ENCODE measurements around the gene SLC24A4.

DNA sequence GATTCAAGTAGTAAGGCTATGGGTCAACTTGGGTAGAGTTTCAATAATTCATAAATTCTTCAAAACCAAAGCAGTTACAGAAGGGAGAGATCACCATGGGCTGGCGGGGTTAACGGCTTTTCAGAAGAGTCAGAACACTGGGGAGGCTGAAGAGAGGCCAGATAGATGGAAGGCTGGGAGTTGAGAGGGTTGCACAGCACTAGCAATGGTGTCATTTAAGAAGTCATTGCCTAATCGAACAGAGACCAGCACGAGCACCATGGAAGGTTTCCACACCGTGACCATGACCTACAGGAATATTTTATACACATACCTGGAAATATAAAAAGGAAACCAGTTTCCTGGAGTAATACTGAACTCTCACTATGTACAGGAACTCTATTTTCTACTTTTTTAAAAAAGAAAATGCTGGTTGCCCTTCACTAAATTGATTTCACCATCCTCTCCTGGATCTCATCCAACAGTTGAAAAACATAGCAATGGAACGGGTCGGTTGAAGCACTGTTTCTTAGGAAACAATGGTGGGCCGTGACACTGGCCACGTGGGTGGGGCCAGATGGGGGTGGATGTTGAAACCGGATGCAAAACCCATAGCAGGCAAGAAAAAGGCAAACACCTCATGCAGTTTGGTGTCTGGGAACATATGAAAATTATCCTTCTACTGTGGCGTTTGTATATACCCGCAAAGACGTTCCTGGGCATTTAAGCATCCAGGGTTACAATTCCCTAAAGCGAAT is 152.7 kb downstream of the SLC24A4 start:
- TF ChIP-seq, protein P1, sequence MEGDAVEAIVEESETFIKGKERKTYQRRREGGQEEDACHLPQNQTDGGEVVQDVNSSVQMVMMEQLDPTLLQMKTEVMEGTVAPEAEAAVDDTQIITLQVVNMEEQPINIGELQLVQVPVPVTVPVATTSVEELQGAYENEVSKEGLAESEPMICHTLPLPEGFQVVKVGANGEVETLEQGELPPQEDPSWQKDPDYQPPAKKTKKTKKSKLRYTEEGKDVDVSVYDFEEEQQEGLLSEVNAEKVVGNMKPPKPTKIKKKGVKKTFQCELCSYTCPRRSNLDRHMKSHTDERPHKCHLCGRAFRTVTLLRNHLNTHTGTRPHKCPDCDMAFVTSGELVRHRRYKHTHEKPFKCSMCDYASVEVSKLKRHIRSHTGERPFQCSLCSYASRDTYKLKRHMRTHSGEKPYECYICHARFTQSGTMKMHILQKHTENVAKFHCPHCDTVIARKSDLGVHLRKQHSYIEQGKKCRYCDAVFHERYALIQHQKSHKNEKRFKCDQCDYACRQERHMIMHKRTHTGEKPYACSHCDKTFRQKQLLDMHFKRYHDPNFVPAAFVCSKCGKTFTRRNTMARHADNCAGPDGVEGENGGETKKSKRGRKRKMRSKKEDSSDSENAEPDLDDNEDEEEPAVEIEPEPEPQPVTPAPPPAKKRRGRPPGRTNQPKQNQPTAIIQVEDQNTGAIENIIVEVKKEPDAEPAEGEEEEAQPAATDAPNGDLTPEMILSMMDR (conservative IDR thresholded peaks at IDR 0.05 in 1 of 2, IDR thresholded peaks at IDR 0.05 in 1 of 2; ENCODE audit: extremely low read depth in 1 of 2, insufficient read depth in 1 of 2, low read depth in 1 of 2, low read length in 2 of 2): no peak
- TF ChIP-seq EZH2 (IDR thresholded peaks at IDR 0.05; ENCODE audit: borderline replicate concordance, low read length): no peak
